ENCODE measurements around the gene ANGPTL2.

DNA sequence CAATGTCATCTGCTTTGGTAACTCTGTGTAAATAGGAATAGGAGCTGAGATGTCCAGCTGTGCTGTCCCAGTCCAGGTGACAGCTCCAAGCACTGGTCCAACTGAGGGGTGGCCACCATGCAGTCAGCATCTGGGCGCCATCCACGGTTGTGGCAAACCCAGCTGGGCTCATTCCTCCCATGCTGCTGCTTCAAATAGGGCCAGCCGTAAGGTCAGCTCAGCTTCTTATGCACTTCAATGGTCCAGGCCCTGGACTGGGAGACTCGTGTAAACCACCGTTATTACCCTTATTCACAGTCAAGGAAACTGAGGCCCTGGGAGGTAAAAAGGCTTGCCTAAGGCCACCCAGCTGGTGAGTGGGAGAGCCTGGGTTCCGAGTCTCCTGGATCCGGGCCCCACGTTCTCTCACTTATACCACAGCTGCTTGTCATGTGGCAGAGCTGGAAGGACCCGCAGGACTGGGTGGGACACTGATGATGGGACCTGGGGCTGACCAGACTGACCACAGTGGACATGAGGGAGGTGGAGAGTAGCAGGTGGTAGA, 38.7 kb upstream of the ANGPTL2 start:
- TF ChIP-seq CTCF (conservative IDR thresholded peaks at IDR 0.05; ENCODE audit: low read length) (no peak), EZH2phosphoT487 (IDR thresholded peaks at IDR 0.05; ENCODE audit: borderline replicate concordance, low read depth, low read length) (no peak)
